NCI-H1048 (cell line): ENCODE measurements around the gene SLAIN2.

Experiments
- DNase-seq: peaks from one replicate; lab custom pipeline; 2025; lab: John Stamatoyannopoulos, UW

Gene SLAIN2

GRCh38 chr4:48370260-48371134, 29.2 kb downstream of the SLAIN2 start:
- DNase-seq: no peak

- no peak for DNase-seq
Measured at GRCh38 chr4:48372272-48372671, 30.9 kb downstream of the SLAIN2 start.

- DNase-seq: no peak
Measured at GRCh38 chr4:48375651-48376304, 34.4 kb downstream of the SLAIN2 start.

- DNase-seq: no peak
Measured at GRCh38 chr4:48379587-48380180, 38.4 kb downstream of the SLAIN2 start.

GRCh38 chr4:48380583-48381167, 39.3 kb downstream of the SLAIN2 start:
- DNase-seq: no peak

- DNase-seq: no peak
Measured at GRCh38 chr4:48388525-48389154, 47.3 kb downstream of the SLAIN2 start.

- DNase-seq: no peak
Measured at GRCh38 chr4:48396043-48396442, 54.7 kb downstream of the SLAIN2 start.

GRCh38 chr4:48400416-48400815, 59.1 kb downstream of the SLAIN2 start:
- no peak for DNase-seq

GRCh38 chr4:48403358-48403757, 62.0 kb downstream of the SLAIN2 start:
- no peak for DNase-seq

GRCh38 chr4:48403779-48404178, 62.5 kb downstream of the SLAIN2 start:
- DNase-seq: no peak

- no peak for DNase-seq
Measured at GRCh38 chr4:48405924-48406323, 64.6 kb downstream of the SLAIN2 start.

- no peak for DNase-seq
Measured at GRCh38 chr4:48409203-48409602, 67.9 kb downstream of the SLAIN2 start.

GRCh38 chr4:48410812-48411211, 69.5 kb downstream of the SLAIN2 start:
- no peak for DNase-seq

- no peak for DNase-seq
Measured at GRCh38 chr4:48420144-48420543, 78.8 kb downstream of the SLAIN2 start.

GRCh38 chr4:48421101-48421500, 79.8 kb downstream of the SLAIN2 start:
- DNase-seq: no peak

- no peak for DNase-seq
Measured at GRCh38 chr4:48428926-48429325, 87.6 kb downstream of the SLAIN2 start.

- no peak for DNase-seq
Measured at GRCh38 chr4:48429709-48430474, 88.6 kb downstream of the SLAIN2 start.

- DNase-seq: no peak
Measured at GRCh38 chr4:48431401-48431800, 90.1 kb downstream of the SLAIN2 start.

GRCh38 chr4:48432017-48432416, 90.7 kb downstream of the SLAIN2 start:
- DNase-seq: no peak

- no peak for DNase-seq
Measured at GRCh38 chr4:48436318-48436717, 95.0 kb downstream of the SLAIN2 start.

GRCh38 chr4:48439988-48440387, 98.7 kb downstream of the SLAIN2 start:
- DNase-seq: no peak
